ENCODE measurements around the gene PSAT1. TPM values are rescaled to one million over a fixed set of nuclear protein-coding genes. Genes with fewer than 3 reads are reported as not detected.

The PSAT1 gene
- polyA plus RNA-seq, 1 experiment, result 307 TPM

GRCh38 chr9:78303377-78304062, 6.6 kb downstream of the PSAT1 start:
- no peak for TF ChIP-seq CTCF (IDR thresholded peaks at IDR 0.05; ENCODE audit: insufficient read depth, low read depth, low read length)
- H3K36me3 ChIP-seq (ENCODE audit: control insufficient read depth, insufficient read depth, low read length), result peaks cover 34% of the 10 kb centered on the region
- no peaks in the 10 kb centered on the region for H3K27me3 ChIP-seq (ENCODE audit: control insufficient read depth, insufficient read depth, low read length)
- DNase-seq (ENCODE audit: low read depth), result no peak
- POLR2A ChIA-PET, result no interaction called here
- H3K4me3 ChIP-seq (ENCODE audit: low read depth, low read length), result no peak overlapping the region
- CTCF ChIA-PET, result interaction anchor here (1.2 to 1.5 kb wide), 2 partner anchors 10 to 17 kb away, joined by 3 to 4 read pairs; no protein-coding TSS in a partner anchor

GRCh38 chr9:78304357-78304756, 7.4 kb downstream of the PSAT1 start:
- CTCF ChIA-PET, result interaction anchor here (1.2 to 1.5 kb wide), 2 partner anchors 9 to 17 kb away, joined by 3 to 4 read pairs; no protein-coding TSS in a partner anchor
- POLR2A ChIA-PET, result no interaction called here
- Histone ChIP-seq H3K4me3 (ENCODE audit: low read depth, low read length) (no peak overlapping the region), H3K36me3 (ENCODE audit: control insufficient read depth, insufficient read depth, low read length) (peaks cover 39% of the 10 kb centered on the region), H3K27me3 (ENCODE audit: control insufficient read depth, insufficient read depth, low read length) (no peaks in the 10 kb centered on the region)
- DNase-seq (ENCODE audit: low read depth), result no peak
- no peak for TF ChIP-seq CTCF (IDR thresholded peaks at IDR 0.05; ENCODE audit: insufficient read depth, low read depth, low read length)

GRCh38 chr9:78306222-78307076, 9.5 kb downstream of the PSAT1 start:
- H3K36me3 ChIP-seq (ENCODE audit: control insufficient read depth, insufficient read depth, low read length), result peaks cover 45% of the 10 kb centered on the region
- no peak for TF ChIP-seq CTCF (IDR thresholded peaks at IDR 0.05; ENCODE audit: insufficient read depth, low read depth, low read length)
- H3K27me3 ChIP-seq (ENCODE audit: control insufficient read depth, insufficient read depth, low read length), result no peaks in the 10 kb centered on the region
- POLR2A ChIA-PET, result no interaction called here
- no peak for DNase-seq (ENCODE audit: low read depth)
- CTCF ChIA-PET, result no interaction called here
- no peak overlapping the region for H3K4me3 ChIP-seq (ENCODE audit: low read depth, low read length)

- ChIA-PET CTCF (no interaction called here), POLR2A (no interaction called here)
- Histone ChIP-seq H3K4me3 (ENCODE audit: low read depth, low read length) (no peak overlapping the region), H3K27me3 (ENCODE audit: control insufficient read depth, insufficient read depth, low read length) (no peaks in the 10 kb centered on the region), H3K36me3 (ENCODE audit: control insufficient read depth, insufficient read depth, low read length) (peaks cover 44% of the 10 kb centered on the region)
- no peak for TF ChIP-seq CTCF (IDR thresholded peaks at IDR 0.05; ENCODE audit: insufficient read depth, low read depth, low read length)
- no peak for DNase-seq (ENCODE audit: low read depth)
Observed at GRCh38 chr9:78307360-78307759, 10.4 kb downstream of the PSAT1 start.

GRCh38 chr9:78309066-78309465, 12.1 kb downstream of the PSAT1 start:
- Histone ChIP-seq H3K4me3 (ENCODE audit: low read depth, low read length) (no peak overlapping the region), H3K27me3 (ENCODE audit: control insufficient read depth, insufficient read depth, low read length) (no peaks in the 10 kb centered on the region), H3K36me3 (ENCODE audit: control insufficient read depth, insufficient read depth, low read length) (peaks cover 38% of the 10 kb centered on the region)
- ChIA-PET POLR2A (interaction anchor here (0.6 kb wide), 1 partner anchor 36 kb away, joined by 4 read pairs; no protein-coding TSS in a partner anchor), CTCF (interaction anchor here (1.2 to 2.0 kb wide), 3 partner anchors 12 to 57 kb away, joined by 3 to 8 read pairs (median 3); partner anchors contain the start of gene PSAT1)
- TF ChIP-seq CTCF (IDR thresholded peaks at IDR 0.05; ENCODE audit: insufficient read depth, low read depth, low read length), result no peak
- DNase-seq (ENCODE audit: low read depth), result no peak
